Ascending aorta (tissue), 2 donors: ENCODE data around the gene PIGX. TPM values are rescaled to one million over a fixed set of nuclear protein-coding genes. Genes with fewer than 3 reads are reported as not detected.

ENCODE experiments used
- DNase-seq, 2 donors: peaks; one replicate each; pipeline ENCODE4 v3.0.0-alpha.2; 2019; ENCODE audit warnings: low spot score in 2 of 2
- H3K27ac ChIP-seq, 2 donors: fragments of 200-600 bp; sonication (generic); one replicate each; pipeline ENCODE4 v1.5.1; 2016 to 2017; ENCODE audit warnings: mild to moderate bottlenecking in 1 of 2
- H3K27me3 ChIP-seq: fragments of 200-600 bp; sonication (generic); one replicate; pipeline ENCODE4 v1.5.1; 2017
- H3K36me3 ChIP-seq, 2 donors: fragments of 200-600 bp; sonication (generic); one replicate each; pipeline ENCODE4 v1.5.1; 2016
- H3K4me1 ChIP-seq, 2 donors: fragments of 200-600 bp; sonication (generic); one replicate each; pipeline ENCODE4 v1.5.1; 2016 to 2017; ENCODE audit warnings: mild to moderate bottlenecking in 1 of 2
- H3K4me3 ChIP-seq, 2 donors: fragments of 200-600 bp; sonication (generic); one replicate each; pipeline ENCODE4 v1.5.1; 2016 to 2017; ENCODE audit warnings: mild to moderate bottlenecking in 1 of 2
- H3K9me3 ChIP-seq, 2 donors: fragments of 200-600 bp; sonication (generic); one replicate each; pipeline ENCODE4 v1.5.1; 2016
- CTCF ChIP-seq, 3 experiments: fragments of 200-600 bp in 2 of 3; fragments of 450-650 bp in 1 of 3; sonication (generic) in 2 of 3; IDR thresholded peaks; one replicate each; pipeline ENCODE4 v1.5.1; 2016 to 2019; ENCODE audit warnings: antibody characterized with exemption in 3 of 3, mild to moderate bottlenecking in 1 of 3, moderate library complexity in 1 of 3
- intact Hi-C: fragments of 100-400 bp; cut with DNase I; formaldehyde crosslinking; loops from one replicate; pipeline ENCODE4 v1.15.1; 2023
- total RNA-seq: library from RNA; depleted of rRNA; stranded (reverse); fragments of >200 nt; gene quantifications from one replicate; pipeline ENCODE4 v1.1.0, GENCODE V29; 2016

PIGX gene
- total RNA-seq, 1 donor from 2014 or later, result 47.7 TPM

GRCh38 chr3:196694941-196695848 is 17.0 kb upstream of the PIGX start:
- Histone ChIP-seq H3K36me3 (no peaks in the 10 kb centered on the region), H3K9me3 (no peaks in the 10 kb centered on the region), H3K27ac (no peak overlapping the region), H3K4me1 (no peaks in the 10 kb centered on the region), H3K27me3 (no peaks in the 10 kb centered on the region), H3K4me3 (no peak overlapping the region)
- no peak for DNase-seq
- intact Hi-C loops, result no loop called here
- TF ChIP-seq CTCF (IDR thresholded peaks at IDR 0.05), result no peak

- H3K27me3 ChIP-seq, result no peaks in the 10 kb centered on the region
- intact Hi-C loops, result no loop called here
Observed at GRCh38 chr3:196695849-196696226, 16.3 kb upstream of the PIGX start.

GRCh38 chr3:196697270-196697669 is 14.9 kb upstream of the PIGX start:
- DNase-seq, result no peak
- intact Hi-C loops, result no loop called here
- Histone ChIP-seq H3K9me3 (no peaks in the 10 kb centered on the region), H3K36me3 (no peaks in the 10 kb centered on the region), H3K27me3 (no peaks in the 10 kb centered on the region), H3K4me3 (no peak overlapping the region), H3K4me1 (no peaks in the 10 kb centered on the region), H3K27ac (no peak overlapping the region)
- TF ChIP-seq CTCF (IDR thresholded peaks at IDR 0.05), result no peak

More at GRCh38 chr3:196695849-196696226, 16.3 kb upstream of the PIGX start:
- H3K27ac ChIP-seq, result no peak overlapping the region
- H3K9me3 ChIP-seq, result no peaks in the 10 kb centered on the region
- DNase-seq, result no peak
- TF ChIP-seq CTCF (IDR thresholded peaks at IDR 0.05), result no peak
- H3K36me3 ChIP-seq, result no peaks in the 10 kb centered on the region
- H3K4me1 ChIP-seq, result no peaks in the 10 kb centered on the region
- no peak overlapping the region for H3K4me3 ChIP-seq

GRCh38 chr3:196699749-196700148 is 12.4 kb upstream of the PIGX start:
- Histone ChIP-seq H3K36me3 (no peaks in the 10 kb centered on the region), H3K27me3 (no peaks in the 10 kb centered on the region), H3K27ac (no peak overlapping the region), H3K4me1 (no peaks in the 10 kb centered on the region), H3K4me3 (no peak overlapping the region), H3K9me3 (no peaks in the 10 kb centered on the region)
- TF ChIP-seq CTCF (IDR thresholded peaks at IDR 0.05), result no peak
- intact Hi-C loops, result no loop called here
- DNase-seq, result no peak

GRCh38 chr3:196700801-196701200 is 11.4 kb upstream of the PIGX start:
- intact Hi-C loops, result no loop called here
- H3K4me1 ChIP-seq, result no peaks in the 10 kb centered on the region
- no peak for DNase-seq
- TF ChIP-seq CTCF (IDR thresholded peaks at IDR 0.05), result no peak
- H3K4me3 ChIP-seq, result no peak overlapping the region
- H3K9me3 ChIP-seq, result no peaks in the 10 kb centered on the region
- no peaks in the 10 kb centered on the region for H3K36me3 ChIP-seq
- H3K27me3 ChIP-seq, result no peaks in the 10 kb centered on the region
- H3K27ac ChIP-seq, result no peak overlapping the region
